ENCODE results near the gene CECR2. TPM values are rescaled to one million over a fixed set of nuclear protein-coding genes. Genes with fewer than 3 reads are reported as not detected.

Gene CECR2
- total and polyA plus RNA-seq, 2 of the 8 experiments (the other 6 are each of a cell fraction or from before 2014, with no cell fraction given) = 18.3 to 123 TPM

GRCh38 chr22:17598318-17598717, 229.1 kb downstream of the CECR2 start:
- Histone ChIP-seq H2BK5ac (ENCODE audit: low read depth, low read length) (no peak overlapping the region), H3K4me3 (ENCODE audit: extremely low read depth in 1 of 4, insufficient read depth in 2 of 4, low read depth in 3 of 4, low read length in 4 of 4) (no peak overlapping the region), H2BK120ac (replicated peaks; ENCODE audit: low read depth, low read length) (no peak overlapping the region), H3K79me2 (ENCODE audit: control insufficient read depth in 1 of 2, insufficient read depth in 2 of 2, low read length in 2 of 2) (no peaks in the 10 kb centered on the region), H3K27me3 (replicated peaks in 1 of 4; ENCODE audit: control insufficient read depth in 3 of 4, extremely low read depth in 1 of 4, insufficient read depth in 3 of 4, low read length in 3 of 4) (no peaks in the 10 kb centered on the region), H3K36me3 (ENCODE audit: control insufficient read depth in 2 of 4, insufficient read depth in 4 of 4, low read length in 3 of 4) (peaks cover 21 to 61% (median 49%) of the 10 kb centered on the region in 4 experiments), H4K5ac (ENCODE audit: insufficient read length, low read depth, low read length) (no peak overlapping the region), H3K9ac (replicated peaks in 1 of 4; ENCODE audit: extremely low read depth in 1 of 4, low read depth in 3 of 4, low read length in 3 of 4) (no peak overlapping the region), H4K91ac (replicated peaks; ENCODE audit: insufficient read length, low read length) (no peak overlapping the region), H3K79me1 (ENCODE audit: low read depth, low read length) (no peaks in the 10 kb centered on the region), H3K23ac (ENCODE audit: insufficient read length) (no peak overlapping the region), H3K14ac (ENCODE audit: insufficient read length) (no peak overlapping the region), H4K8ac (ENCODE audit: extremely low read depth, insufficient read depth, low read length) (no peak overlapping the region), H2BK12ac (ENCODE audit: low read depth, low read length) (no peak overlapping the region), H3K9me3 (ENCODE audit: insufficient read depth in 2 of 2, low read depth in 1 of 2, low read length in 1 of 2) (no peaks in the 10 kb centered on the region), H3K23me2 (ENCODE audit: low read depth, low read length) (no peaks in the 10 kb centered on the region), H3K4me1 (replicated peaks in 1 of 4; ENCODE audit: control insufficient read depth in 3 of 4, insufficient read depth in 4 of 4, low read length in 3 of 4) (no peaks in the 10 kb centered on the region), H3K18ac (ENCODE audit: extremely low read depth, low read length) (no peak overlapping the region), H2BK20ac (ENCODE audit: low read length) (no peak overlapping the region), H4K20me1 (replicated peaks in 1 of 2; ENCODE audit: control insufficient read depth in 1 of 2, insufficient read depth in 2 of 2, low read length in 2 of 2) (peaks cover 0 to 4% of the 10 kb centered on the region in 2 experiments), H3K4me2 (ENCODE audit: insufficient read depth in 1 of 2, low read depth in 2 of 2, low read length in 2 of 2) (no peak overlapping the region), H2AK5ac (ENCODE audit: low read depth, low read length) (no peak overlapping the region), H3K27ac (ENCODE audit: low read depth, low read length) (no peak overlapping the region), H2BK15ac (ENCODE audit: low read length) (no peak overlapping the region), H2AFZ (ENCODE audit: low read length) (no peak overlapping the region), H3K56ac (replicated peaks; ENCODE audit: insufficient read length, low read depth, low read length) (no peak overlapping the region), H3K4ac (replicated peaks; ENCODE audit: insufficient read length, low read depth, low read length) (no peak overlapping the region)
- DNase-seq (ENCODE audit: low read depth in 1 of 2, low spot score in 2 of 2) = no peak
- CTCF ChIA-PET (ENCODE audit: partially characterized antibody) = no interaction called here
- TF ChIP-seq ZNF274 (IDR thresholded peaks at IDR 0.05; ENCODE audit: borderline replicate concordance, extremely low read depth, low read length) (no peak), MAX (IDR thresholded peaks at IDR 0.05) (no peak)
- POLR2A ChIA-PET (ENCODE audit: partially characterized antibody) = no interaction called here
- FAIRE-seq = no peak
- 97% methylated on average over 4 of the region's 4 CpGs; no CpG with 5 or more reads in 1 of the 2 experiments for WGBS, 2 experiments (ENCODE audit: extremely low coverage in 1 of 2, insufficient coverage in 1 of 2, insufficient read length in 1 of 2, insufficient replicate concordance in 2 of 2, low coverage in 1 of 2, low lambda C conversion rate in 2 of 2, missing lambda C conversion rate in 1 of 2)
